Transverse colon (tissue), 4 donors: ENCODE data around the gene TAS1R3. TPM values are rescaled to one million over a fixed set of nuclear protein-coding genes. Genes with fewer than 3 reads are reported as not detected.

Experiments
- DNase-seq: peaks from one replicate; pipeline ENCODE4 v3.0.0-alpha.2; 2019
- H3K27ac ChIP-seq, 4 donors: fragments of 200-600 bp; sonication (generic); 2 replicates each; pipeline ENCODE4 v1.5.1; 2016 to 2018; ENCODE audit warnings: inconsistent platforms in 4 of 4
- H3K27me3 ChIP-seq: fragments of 200-600 bp; sonication (generic); 2 replicates; pipeline ENCODE4 v1.5.1; 2017; ENCODE audit warnings: inconsistent platforms
- H3K36me3 ChIP-seq, 4 donors: fragments of 200-600 bp; sonication (generic); 2 replicates each; pipeline ENCODE4 v1.5.1; 2017 to 2019; ENCODE audit warnings: inconsistent platforms in 4 of 4
- H3K4me1 ChIP-seq, 4 donors: fragments of 200-600 bp; sonication (generic); 2 replicates each; pipeline ENCODE4 v1.5.1; 2017 to 2020; ENCODE audit warnings: inconsistent platforms in 4 of 4
- H3K4me3 ChIP-seq, 4 donors: fragments of 200-600 bp; sonication (generic); 1 replicate in 1 of 4; 2 replicates in 3 of 4; pipeline versions ENCODE4 v1.5.1 to v1.6.1; 2017 to 2019; ENCODE audit warnings: inconsistent platforms in 4 of 4
- H3K9me3 ChIP-seq, 2 donors: fragments of 200-600 bp; sonication (generic); 2 replicates each; pipeline ENCODE4 v1.5.1; 2017 to 2019; ENCODE audit warnings: inconsistent platforms in 2 of 2
- CTCF ChIP-seq, 5 experiments: fragments of 200-600 bp in 3 of 5; fragments of 450-650 bp in 2 of 5; sonication (generic) in 3 of 5; IDR thresholded peaks; 1 replicate in 2 of 5; 2 replicates in 3 of 5; pipeline ENCODE4 v1.5.1; 2016 to 2017; ENCODE audit warnings: antibody characterized with exemption in 5 of 5, inconsistent platforms in 3 of 5, mild to moderate bottlenecking in 2 of 5, moderate library complexity in 1 of 5
- EP300 ChIP-seq: sonication (generic); formaldehyde crosslinking; IDR thresholded peaks from one replicate; pipeline ENCODE4 v1.6.1; 2017; ENCODE audit warnings: antibody characterized with exemption, low read depth
- POLR2A ChIP-seq: fragments of 450-650 bp; IDR thresholded peaks from one replicate; pipeline ENCODE4 v1.6.1; 2016; ENCODE audit warnings: antibody characterized with exemption, mild to moderate bottlenecking, moderate library complexity
- POLR2AphosphoS5 ChIP-seq, 3 donors: sonication (generic); formaldehyde crosslinking; IDR thresholded peaks; one replicate each; pipeline ENCODE4 v1.6.1; 2016; ENCODE audit warnings: antibody characterized with exemption in 3 of 3
- WGBS, 2 donors: methylation state at CpG; one replicate each; pipeline ENCODE4 v1.1.5; 2018; ENCODE audit warnings: low coverage in 1 of 2; 5-methylcytosine and 5-hydroxymethylcytosine counted together
- in situ Hi-C, 4 donors: fragments of 200-750 bp; cut with MboI; loops; one replicate each; pipeline versions ENCODE4 v1.15.0 to v1.15.1; 2017; ENCODE audit warnings: low sequenced_read_pairs in 3 of 4, low pct_ligation_motif_present in 1 of 4, low pct_unique_long_range_greater_than_20kb in 1 of 4
- intact Hi-C: fragments of 100-400 bp; cut with DNase I; formaldehyde crosslinking; loops from one replicate; pipeline ENCODE4 v1.15.1; 2023; ENCODE audit warnings: low total_unique reads
- total RNA-seq, 4 donors: library from RNA; depleted of rRNA; stranded (reverse); fragments of >200 nt; gene quantifications; one replicate each; pipeline ENCODE4 v1.1.0, GENCODE V29; 2016

TAS1R3 gene
- total RNA-seq, 4 donors from 2014 or later: 0.40 to 2.0 (median 1.9) TPM; not detected in 1

GRCh38 chr1:1291023-1291528 lies 40.0 kb upstream of the TAS1R3 start:
- peak; percentile 45 for DNase-seq
- Histone ChIP-seq H3K27me3 (peaks cover 19% of the 10 kb centered on the region), H3K36me3 (no peaks in the 10 kb centered on the region), H3K9me3 (no peaks in the 10 kb centered on the region), H3K4me3 (no peak overlapping the region), H3K27ac (no peak overlapping the region), H3K4me1 (peaks cover 0 to 12% (median 11%) of the 10 kb centered on the region in 4 donors)
- intact Hi-C loops: loop anchor here (2.0 kb wide), 1 partner anchor 168 kb away; no protein-coding TSS in a partner anchor
- no peak for TF ChIP-seq CTCF (IDR thresholded peaks at IDR 0.05)
- no peak for TF ChIP-seq POLR2A
- no peak for TF ChIP-seq EP300
- TF ChIP-seq POLR2AphosphoS5 (IDR thresholded peaks at IDR 0.05): no peak
- WGBS, 2 donors: 34% methylated on average over 18 of the region's 28 CpGs; no CpG with 5 or more reads in 1 of the 2 donors
- in situ Hi-C loops: no loop called here

GRCh38 chr1:1291548-1292441 lies 39.3 kb upstream of the TAS1R3 start:
- WGBS, 2 donors: 55% methylated on average over 25 of the region's 45 CpGs; no CpG with 5 or more reads in 1 of the 2 donors
- Histone ChIP-seq H3K27me3 (peaks cover 12% of the 10 kb centered on the region), H3K4me3 (no peak overlapping the region), H3K27ac (no peak overlapping the region), H3K36me3 (no peaks in the 10 kb centered on the region), H3K4me1 (peaks cover 0 to 12% (median 10%) of the 10 kb centered on the region in 4 donors), H3K9me3 (no peaks in the 10 kb centered on the region)
- TF ChIP-seq EP300 (no peak), CTCF (IDR thresholded peaks at IDR 0.05) (peak; percentile 61 to 91 (median 70)), POLR2A (no peak), POLR2AphosphoS5 (IDR thresholded peaks at IDR 0.05) (peak in 1 of 3 donors; percentile 6)
- DNase-seq: peak; percentile 85
- in situ Hi-C loops (no loop called here), intact Hi-C loops (loop anchor here (2.0 kb wide), 1 partner anchor 169 kb away; no protein-coding TSS in a partner anchor)

GRCh38 chr1:1292442-1292779 lies 38.7 kb upstream of the TAS1R3 start:
- DNase-seq: no peak
- Histone ChIP-seq H3K9me3 (no peaks in the 10 kb centered on the region), H3K27me3 (peaks cover 6% of the 10 kb centered on the region), H3K4me1 (peaks cover 0 to 12% (median 10%) of the 10 kb centered on the region in 4 donors), H3K27ac (no peak overlapping the region), H3K36me3 (no peaks in the 10 kb centered on the region), H3K4me3 (no peak overlapping the region)
- intact Hi-C loops: no loop called here
- TF ChIP-seq POLR2AphosphoS5 (IDR thresholded peaks at IDR 0.05) (no peak), CTCF (IDR thresholded peaks at IDR 0.05) (no peak), POLR2A (no peak), EP300 (no peak)
- 91% methylated on average over 8 of the region's 9 CpGs; no CpG with 5 or more reads in 1 of the 2 donors for WGBS, 2 donors
- in situ Hi-C loops: no loop called here

GRCh38 chr1:1292851-1293250 lies 38.2 kb upstream of the TAS1R3 start:
- in situ Hi-C loops: no loop called here
- no peak overlapping the region for H3K4me3 ChIP-seq
- H3K9me3 ChIP-seq: no peaks in the 10 kb centered on the region
- no peaks in the 10 kb centered on the region for H3K36me3 ChIP-seq
- no peak for DNase-seq
- TF ChIP-seq POLR2AphosphoS5 (IDR thresholded peaks at IDR 0.05) (no peak), CTCF (IDR thresholded peaks at IDR 0.05) (no peak), POLR2A (no peak), EP300 (no peak)
- peaks cover 2% of the 10 kb centered on the region for H3K27me3 ChIP-seq
- H3K27ac ChIP-seq: no peak overlapping the region
- WGBS, 2 donors: 95% methylated on average over 16 of the region's 18 CpGs; no CpG with 5 or more reads in 1 of the 2 donors
- H3K4me1 ChIP-seq: peaks cover 0 to 12% (median 10%) of the 10 kb centered on the region in 4 donors
- intact Hi-C loops: no loop called here
